ENCODE measurements around the gene CCK.

DNA sequence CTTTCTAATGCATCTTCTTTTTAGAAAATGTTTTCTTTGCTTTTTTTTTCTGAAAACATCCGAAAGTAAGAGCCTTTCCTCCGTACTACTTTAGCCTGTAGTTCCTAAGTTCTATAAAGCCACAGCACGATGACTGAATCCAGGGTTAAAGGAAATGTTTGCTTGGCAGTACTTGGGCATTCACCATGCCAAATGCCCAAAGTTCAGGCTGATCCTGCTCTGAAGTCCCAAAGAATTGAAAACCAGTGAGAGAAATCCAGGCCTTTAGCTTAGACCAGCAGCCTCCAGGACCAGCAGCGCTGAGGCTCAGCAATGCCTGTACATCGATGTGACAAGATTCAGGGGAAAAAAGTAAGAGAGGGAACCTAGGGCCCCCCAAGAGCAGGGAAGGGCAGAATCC lies 35.1 kb downstream of the CCK start:
- TF ChIP-seq POLR2A (IDR thresholded peaks at IDR 0.05), result no peak
- TF ChIP-seq CTCF (IDR thresholded peaks at IDR 0.05), result no peak
- no peak for TF ChIP-seq EP300 (IDR thresholded peaks at IDR 0.05)
- no peak for TF ChIP-seq POLR2AphosphoS5 (IDR thresholded peaks at IDR 0.05)

Measured in sigmoid colon (tissue), 4 donors.